Fibroblast of lung (primary cell): ENCODE results near the gene EVI5. TPM values are rescaled to one million over a fixed set of nuclear protein-coding genes. Genes with fewer than 3 reads are reported as not detected.

ENCODE experiments used
- DNase-seq, 2 donors: peaks; one replicate each; pipeline versions ENCODE4 v3.0.0 to v3.0.0-alpha.2; 2010; ENCODE audit warnings: low read depth in 2 of 2
- H2AFZ ChIP-seq: 2 replicates; pipeline ENCODE4 v1.5.1; 2012; ENCODE audit warnings: low read length, control low read depth, inconsistent platforms
- H3K27ac ChIP-seq: 2 replicates; pipeline ENCODE4 v1.5.1; 2011; ENCODE audit warnings: low read length, control low read depth; ENCODE audit not compliant: insufficient read depth
- H3K27me3 ChIP-seq: 2 replicates; pipeline ENCODE4 v1.5.1; 2011; ENCODE audit warnings: mild to moderate bottlenecking, low read length; ENCODE audit not compliant: control insufficient read depth, insufficient read depth
- H3K36me3 ChIP-seq: 2 replicates; pipeline ENCODE4 v1.5.1; 2011; ENCODE audit warnings: low read length; ENCODE audit not compliant: control insufficient read depth, insufficient read depth
- H3K4me1 ChIP-seq: 2 replicates; pipeline ENCODE4 v1.5.1; 2011; ENCODE audit warnings: low read length; ENCODE audit not compliant: control insufficient read depth, insufficient read depth; ENCODE audit errors: extremely low read depth
- H3K4me2 ChIP-seq: 2 replicates; pipeline ENCODE4 v1.5.1; 2011; ENCODE audit warnings: low read length, control low read depth; ENCODE audit not compliant: insufficient read depth; ENCODE audit errors: extremely low read depth
- H3K4me3 ChIP-seq, 4 experiments: fragments of 200-600 bp in 1 of 4; sonication (generic) in 1 of 4; replicated peaks in 1 of 4; 2 replicates each; pipeline ENCODE4 v1.5.1; 2011 to 2016; ENCODE audit warnings: low read length in 4 of 4, low read depth in 3 of 4, mild to moderate bottlenecking in 3 of 4, control low read depth in 2 of 4, inconsistent platforms in 1 of 4, mixed read lengths in 1 of 4; ENCODE audit not compliant: insufficient read depth in 1 of 4; ENCODE audit errors: control extremely low read depth in 1 of 4
- H3K79me2 ChIP-seq: 2 replicates; pipeline ENCODE4 v1.5.1; 2012; ENCODE audit warnings: mild to moderate bottlenecking, low read length, inconsistent platforms; ENCODE audit not compliant: control insufficient read depth, insufficient read depth
- H3K9ac ChIP-seq: 2 replicates; pipeline ENCODE4 v1.5.1; 2011; ENCODE audit warnings: mild to moderate bottlenecking, low read length, control low read depth; ENCODE audit not compliant: insufficient read depth
- H3K9me3 ChIP-seq: 2 replicates; pipeline ENCODE4 v1.5.1; 2012; ENCODE audit warnings: low read depth, low read length; ENCODE audit not compliant: control insufficient read depth, insufficient read depth
- H4K20me1 ChIP-seq: 2 replicates; pipeline ENCODE4 v1.5.1; 2011; ENCODE audit warnings: low read length; ENCODE audit not compliant: control insufficient read depth, insufficient read depth; ENCODE audit errors: extremely low read depth
- CTCF ChIP-seq, 2 donors: IDR thresholded peaks in 1 of 2; conservative IDR thresholded peaks in 1 of 2; 1 replicate in 1 of 2; 2 replicates in 1 of 2; pipeline ENCODE4 v1.5.1; 2011 to 2012; ENCODE audit warnings: low read length in 2 of 2, control low read depth in 1 of 2, inconsistent platforms in 1 of 2, low read depth in 1 of 2, mild to moderate bottlenecking in 1 of 2
- EZH2 ChIP-seq: IDR thresholded peaks from 2 replicates; pipeline ENCODE4 v1.5.1; 2012; ENCODE audit warnings: low read length, control low read depth, mild to moderate bottlenecking; ENCODE audit errors: missing control alignments
- polyA plus RNA-seq, 2 donors: library from polyadenylated mRNA; depleted of rRNA in 1 of 2; stranded (reverse) in 1 of 2; unstranded in 1 of 2; fragments of >200 nt; gene quantifications; 2 replicates each; pipeline ENCODE4 v1.2.1, GENCODE V29; 2011 to 2012; ENCODE audit warnings: missing spikeins in 1 of 2
- total RNA-seq: library from RNA; depleted of rRNA; stranded (reverse); fragments of >200 nt; gene quantifications from 2 replicates; pipeline ENCODE4 v1.2.1, GENCODE V29; 2014

Gene EVI5
- total and polyA plus RNA-seq, 2 donors (not counting 1 experiment from before 2014, with no cell fraction given), result 32.5 to 48.1 TPM

DNA sequence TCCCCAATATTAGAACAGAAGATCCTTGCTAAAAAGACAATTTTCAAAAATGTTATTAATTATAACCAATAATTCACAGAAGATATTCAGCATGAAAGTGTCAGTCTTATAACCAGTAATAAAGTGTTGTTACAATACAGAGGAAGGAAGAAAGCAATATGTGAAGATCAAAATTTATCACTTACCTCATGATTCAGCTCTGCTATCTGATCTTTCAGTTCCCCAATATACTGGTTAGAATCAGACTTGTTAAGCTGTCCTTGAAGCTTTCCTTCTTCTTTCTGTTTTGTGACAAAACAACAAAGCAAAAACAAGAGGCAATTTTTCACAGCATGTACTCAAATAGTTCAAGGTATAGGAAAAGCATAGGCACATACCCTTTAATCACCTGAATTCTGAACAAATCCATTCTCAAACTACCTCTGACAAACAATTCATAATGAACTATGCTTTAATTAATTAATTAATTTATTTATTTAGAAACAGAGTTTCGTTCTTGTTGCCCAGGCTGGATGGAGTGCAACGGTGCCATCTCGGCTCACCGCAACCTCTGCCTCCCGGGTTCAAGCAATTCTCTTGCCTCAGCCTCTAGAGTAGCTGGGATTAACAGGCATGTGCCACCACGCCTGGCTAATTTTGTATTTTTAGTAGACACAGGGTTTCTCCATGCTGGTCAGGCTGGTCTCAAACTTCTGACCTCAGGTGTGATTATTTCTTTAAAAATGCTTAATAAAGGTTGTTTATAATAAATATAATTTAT, 221.3 kb downstream of the EVI5 start:
- Histone ChIP-seq H3K4me1 (no peaks in the 10 kb centered on the region), H2AFZ (no peak overlapping the region), H3K79me2 (no peaks in the 10 kb centered on the region), H4K20me1 (no peaks in the 10 kb centered on the region), H3K27ac (no peak overlapping the region), H3K9ac (no peak overlapping the region), H3K4me3 (no peak overlapping the region), H3K9me3 (no peaks in the 10 kb centered on the region), H3K27me3 (no peaks in the 10 kb centered on the region), H3K4me2 (no peak overlapping the region), H3K36me3 (no peaks in the 10 kb centered on the region)
- no peak for DNase-seq
- TF ChIP-seq CTCF (conservative IDR thresholded peaks at IDR 0.05 in 1 of 2, IDR thresholded peaks at IDR 0.05 in 1 of 2; ENCODE audit: low read depth in 1 of 2, low read length in 2 of 2), result no peak
- TF ChIP-seq EZH2, result no peak

GRCh38 chr1:92556350-92556749, 228.6 kb downstream of the EVI5 start:
- H3K9me3 ChIP-seq, result no peaks in the 10 kb centered on the region
- H3K27me3 ChIP-seq, result no peaks in the 10 kb centered on the region
- H3K4me3 ChIP-seq, result no peak overlapping the region
- no peak overlapping the region for H2AFZ ChIP-seq
- no peak overlapping the region for H3K9ac ChIP-seq
- no peak overlapping the region for H3K4me2 ChIP-seq
- H3K36me3 ChIP-seq, result no peaks in the 10 kb centered on the region
- DNase-seq, result no peak
- no peak for TF ChIP-seq EZH2
- no peak for TF ChIP-seq CTCF (conservative IDR thresholded peaks at IDR 0.05 in 1 of 2, IDR thresholded peaks at IDR 0.05 in 1 of 2; ENCODE audit: low read depth in 1 of 2, low read length in 2 of 2)
- no peak overlapping the region for H3K27ac ChIP-seq
- no peaks in the 10 kb centered on the region for H3K79me2 ChIP-seq
- no peaks in the 10 kb centered on the region for H4K20me1 ChIP-seq
- H3K4me1 ChIP-seq, result no peaks in the 10 kb centered on the region

GRCh38 chr1:92554216-92554615, 230.7 kb downstream of the EVI5 start:
- DNase-seq, result no peak
- Histone ChIP-seq H3K9ac (no peak overlapping the region), H3K4me1 (no peaks in the 10 kb centered on the region), H3K4me2 (no peak overlapping the region), H4K20me1 (no peaks in the 10 kb centered on the region), H3K79me2 (no peaks in the 10 kb centered on the region), H3K9me3 (no peaks in the 10 kb centered on the region), H3K4me3 (no peak overlapping the region), H3K27ac (no peak overlapping the region), H3K36me3 (no peaks in the 10 kb centered on the region), H3K27me3 (no peaks in the 10 kb centered on the region), H2AFZ (no peak overlapping the region)
- no peak for TF ChIP-seq CTCF (conservative IDR thresholded peaks at IDR 0.05 in 1 of 2, IDR thresholded peaks at IDR 0.05 in 1 of 2; ENCODE audit: low read depth in 1 of 2, low read length in 2 of 2)
- TF ChIP-seq EZH2, result no peak
